K562 (cell line): ENCODE measurements around the gene PRKD2. TPM values are rescaled to one million over a fixed set of nuclear protein-coding genes. Genes with fewer than 3 reads are reported as not detected.

ENCODE experiments used
- BHLHE40 ChIP-seq: IDR thresholded peaks from 2 replicates; pipeline ENCODE4 v1.6.1; 2011; ENCODE audit warnings: low read length, improper control_type of control experiment
- CTBP1 ChIP-seq: fragments of 450-650 bp; IDR thresholded peaks from 2 replicates; pipeline ENCODE4 v1.6.1; 2016; ENCODE audit warnings: borderline replicate concordance
- DNMT1 ChIP-seq: fragments of 450-650 bp; IDR thresholded peaks from 2 replicates; pipeline ENCODE4 v1.6.1; 2016; ENCODE audit warnings: antibody characterized with exemption, mild to moderate bottlenecking
- MTA3 ChIP-seq: fragments of 450-650 bp; formaldehyde crosslinking; IDR thresholded peaks from 2 replicates; pipeline ENCODE4 v1.6.1; 2017; ENCODE audit warnings: mild to moderate bottlenecking, borderline replicate concordance
- NFATC3 ChIP-seq: fragments of 450-650 bp; IDR thresholded peaks from 2 replicates; pipeline ENCODE4 v1.6.1; 2017; ENCODE audit warnings: mild to moderate bottlenecking
- NFRKB ChIP-seq: fragments of 450-650 bp; IDR thresholded peaks from 2 replicates; pipeline ENCODE4 v1.6.1; 2016; ENCODE audit warnings: low read depth
- PPARD ChIP-seq: fragments of 250-450 bp; sonication (Bioruptor Pico); IDR thresholded peaks from 2 replicates; pipeline ENCODE4 v1.8.0; 2022; ENCODE audit warnings: inconsistent platforms, mild to moderate bottlenecking, moderate library complexity
- RAD21 ChIP-seq, 2 experiments: fragments of 250-450 bp in 1 of 2; fragments of 450-650 bp in 1 of 2; sonication (Bioruptor Pico) in 1 of 2; formaldehyde crosslinking in 1 of 2; IDR thresholded peaks in 1 of 2; conservative IDR thresholded peaks in 1 of 2; 2 replicates each; pipeline versions ENCODE4 v1.4.0 to v1.8.0; 2020 to 2022; ENCODE audit warnings: mild to moderate bottlenecking in 2 of 2, moderate library complexity in 1 of 2
- RHOXF2B ChIP-seq: fragments of 250-450 bp; sonication (Bioruptor Pico); conservative IDR thresholded peaks from 2 replicates; pipeline ENCODE4 v1.5.1; 2021
- ZNF766 ChIP-seq: fragments of 200-800 bp; sonication (Bioruptor generic); conservative IDR thresholded peaks from 2 replicates; pipeline ENCODE4 v1.6.1; 2016; ENCODE audit warnings: missing genetic modification characterization, missing compliant biosample characterization
- polyA plus RNA-seq, 8 experiments: library from polyadenylated mRNA; depleted of rRNA in 4 of 8; stranded (reverse) in 5 of 8; unstranded in 3 of 8; fragments of >200 nt; fragmentation: Nextera tagmentation in 2 of 8; fragmentation: Illumina TruSeq in 1 of 8; extraction: Ambion mirVana in 2 of 8; extraction: Trizol in 1 of 8; gene quantifications; 2 replicates each; pipeline versions ENCODE4 v1.2.1 to v1.2.3, GENCODE V29; 2011 to 2014; ENCODE audit warnings: inconsistent platforms in 1 of 8, missing spikeins in 1 of 8
- total RNA-seq, 7 experiments: library from RNA; depleted of rRNA in 6 of 7; stranded (reverse); fragments of >200 nt in 6 of 7; fragmentation: Illumina TruSeq in 2 of 7; extraction: Trizol in 2 of 7; gene quantifications; 2 replicates each; pipeline versions ENCODE4 v1.2.1 to v1.2.3, GENCODE V29; 2011 to 2021; ENCODE audit warnings: low replicate concordance in 1 of 7
- TF ChIP-seq, protein P1 (sequence below): fragments of 450-650 bp; IDR thresholded peaks from 2 replicates; pipeline ENCODE4 v1.6.1; 2016; ENCODE audit warnings: mild to moderate bottlenecking, moderate library complexity
- TF ChIP-seq, protein P2 (sequence below): IDR thresholded peaks from 2 replicates; pipeline ENCODE4 v1.6.1; 2011; ENCODE audit not compliant: insufficient read length; ENCODE audit errors: extremely low read depth
- TF ChIP-seq, protein P3 (sequence below): fragments of 450-650 bp; IDR thresholded peaks from 2 replicates; pipeline ENCODE4 v1.6.1; 2016; ENCODE audit warnings: antibody characterized with exemption
- TF ChIP-seq, protein P4 (sequence below): sonication (generic); formaldehyde crosslinking; IDR thresholded peaks from 2 replicates; pipeline ENCODE4 v1.8.1; 2023; ENCODE audit warnings: mild to moderate bottlenecking, missing genetic modification reagents

PRKD2 gene
- total and polyA plus RNA-seq, 9 of the 15 experiments (the other 6 are each of a cell fraction or from before 2014, with no cell fraction given): 1.8 to 60.0 (median 15.0) TPM

DNA sequence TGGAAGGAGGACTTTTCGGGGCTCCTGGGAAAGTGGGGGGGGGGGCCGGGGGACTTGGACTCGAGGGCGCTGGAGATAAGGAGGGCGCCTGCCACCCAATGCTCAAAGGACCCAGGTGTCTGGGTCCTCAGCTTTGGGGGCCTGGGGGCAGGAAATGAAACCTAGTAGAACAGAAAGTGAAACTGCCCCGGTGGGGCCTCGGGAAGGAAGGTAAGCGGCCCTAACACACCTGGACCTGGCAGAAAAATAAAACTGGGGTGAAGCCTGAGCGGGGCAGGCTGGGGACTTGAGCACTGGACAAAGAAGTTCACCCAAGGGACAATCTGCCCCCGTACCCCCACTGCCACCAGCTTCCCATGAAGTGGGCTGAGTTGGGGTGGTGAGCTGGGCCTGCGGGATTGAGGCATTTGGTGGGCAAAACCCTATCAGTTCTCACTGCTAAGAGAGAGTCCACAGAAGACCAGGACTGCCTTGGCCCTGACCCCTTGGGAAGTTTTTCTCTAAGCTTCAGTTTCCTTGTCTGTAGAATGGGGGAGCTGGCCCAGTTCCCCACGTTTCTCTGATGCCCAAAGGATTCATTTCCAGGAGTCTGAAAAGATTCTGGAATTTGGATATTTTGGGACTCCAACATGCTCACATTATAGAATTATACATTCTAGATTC is 2.3 kb downstream of the PRKD2 start (continued):
- TF ChIP-seq, protein P1, sequence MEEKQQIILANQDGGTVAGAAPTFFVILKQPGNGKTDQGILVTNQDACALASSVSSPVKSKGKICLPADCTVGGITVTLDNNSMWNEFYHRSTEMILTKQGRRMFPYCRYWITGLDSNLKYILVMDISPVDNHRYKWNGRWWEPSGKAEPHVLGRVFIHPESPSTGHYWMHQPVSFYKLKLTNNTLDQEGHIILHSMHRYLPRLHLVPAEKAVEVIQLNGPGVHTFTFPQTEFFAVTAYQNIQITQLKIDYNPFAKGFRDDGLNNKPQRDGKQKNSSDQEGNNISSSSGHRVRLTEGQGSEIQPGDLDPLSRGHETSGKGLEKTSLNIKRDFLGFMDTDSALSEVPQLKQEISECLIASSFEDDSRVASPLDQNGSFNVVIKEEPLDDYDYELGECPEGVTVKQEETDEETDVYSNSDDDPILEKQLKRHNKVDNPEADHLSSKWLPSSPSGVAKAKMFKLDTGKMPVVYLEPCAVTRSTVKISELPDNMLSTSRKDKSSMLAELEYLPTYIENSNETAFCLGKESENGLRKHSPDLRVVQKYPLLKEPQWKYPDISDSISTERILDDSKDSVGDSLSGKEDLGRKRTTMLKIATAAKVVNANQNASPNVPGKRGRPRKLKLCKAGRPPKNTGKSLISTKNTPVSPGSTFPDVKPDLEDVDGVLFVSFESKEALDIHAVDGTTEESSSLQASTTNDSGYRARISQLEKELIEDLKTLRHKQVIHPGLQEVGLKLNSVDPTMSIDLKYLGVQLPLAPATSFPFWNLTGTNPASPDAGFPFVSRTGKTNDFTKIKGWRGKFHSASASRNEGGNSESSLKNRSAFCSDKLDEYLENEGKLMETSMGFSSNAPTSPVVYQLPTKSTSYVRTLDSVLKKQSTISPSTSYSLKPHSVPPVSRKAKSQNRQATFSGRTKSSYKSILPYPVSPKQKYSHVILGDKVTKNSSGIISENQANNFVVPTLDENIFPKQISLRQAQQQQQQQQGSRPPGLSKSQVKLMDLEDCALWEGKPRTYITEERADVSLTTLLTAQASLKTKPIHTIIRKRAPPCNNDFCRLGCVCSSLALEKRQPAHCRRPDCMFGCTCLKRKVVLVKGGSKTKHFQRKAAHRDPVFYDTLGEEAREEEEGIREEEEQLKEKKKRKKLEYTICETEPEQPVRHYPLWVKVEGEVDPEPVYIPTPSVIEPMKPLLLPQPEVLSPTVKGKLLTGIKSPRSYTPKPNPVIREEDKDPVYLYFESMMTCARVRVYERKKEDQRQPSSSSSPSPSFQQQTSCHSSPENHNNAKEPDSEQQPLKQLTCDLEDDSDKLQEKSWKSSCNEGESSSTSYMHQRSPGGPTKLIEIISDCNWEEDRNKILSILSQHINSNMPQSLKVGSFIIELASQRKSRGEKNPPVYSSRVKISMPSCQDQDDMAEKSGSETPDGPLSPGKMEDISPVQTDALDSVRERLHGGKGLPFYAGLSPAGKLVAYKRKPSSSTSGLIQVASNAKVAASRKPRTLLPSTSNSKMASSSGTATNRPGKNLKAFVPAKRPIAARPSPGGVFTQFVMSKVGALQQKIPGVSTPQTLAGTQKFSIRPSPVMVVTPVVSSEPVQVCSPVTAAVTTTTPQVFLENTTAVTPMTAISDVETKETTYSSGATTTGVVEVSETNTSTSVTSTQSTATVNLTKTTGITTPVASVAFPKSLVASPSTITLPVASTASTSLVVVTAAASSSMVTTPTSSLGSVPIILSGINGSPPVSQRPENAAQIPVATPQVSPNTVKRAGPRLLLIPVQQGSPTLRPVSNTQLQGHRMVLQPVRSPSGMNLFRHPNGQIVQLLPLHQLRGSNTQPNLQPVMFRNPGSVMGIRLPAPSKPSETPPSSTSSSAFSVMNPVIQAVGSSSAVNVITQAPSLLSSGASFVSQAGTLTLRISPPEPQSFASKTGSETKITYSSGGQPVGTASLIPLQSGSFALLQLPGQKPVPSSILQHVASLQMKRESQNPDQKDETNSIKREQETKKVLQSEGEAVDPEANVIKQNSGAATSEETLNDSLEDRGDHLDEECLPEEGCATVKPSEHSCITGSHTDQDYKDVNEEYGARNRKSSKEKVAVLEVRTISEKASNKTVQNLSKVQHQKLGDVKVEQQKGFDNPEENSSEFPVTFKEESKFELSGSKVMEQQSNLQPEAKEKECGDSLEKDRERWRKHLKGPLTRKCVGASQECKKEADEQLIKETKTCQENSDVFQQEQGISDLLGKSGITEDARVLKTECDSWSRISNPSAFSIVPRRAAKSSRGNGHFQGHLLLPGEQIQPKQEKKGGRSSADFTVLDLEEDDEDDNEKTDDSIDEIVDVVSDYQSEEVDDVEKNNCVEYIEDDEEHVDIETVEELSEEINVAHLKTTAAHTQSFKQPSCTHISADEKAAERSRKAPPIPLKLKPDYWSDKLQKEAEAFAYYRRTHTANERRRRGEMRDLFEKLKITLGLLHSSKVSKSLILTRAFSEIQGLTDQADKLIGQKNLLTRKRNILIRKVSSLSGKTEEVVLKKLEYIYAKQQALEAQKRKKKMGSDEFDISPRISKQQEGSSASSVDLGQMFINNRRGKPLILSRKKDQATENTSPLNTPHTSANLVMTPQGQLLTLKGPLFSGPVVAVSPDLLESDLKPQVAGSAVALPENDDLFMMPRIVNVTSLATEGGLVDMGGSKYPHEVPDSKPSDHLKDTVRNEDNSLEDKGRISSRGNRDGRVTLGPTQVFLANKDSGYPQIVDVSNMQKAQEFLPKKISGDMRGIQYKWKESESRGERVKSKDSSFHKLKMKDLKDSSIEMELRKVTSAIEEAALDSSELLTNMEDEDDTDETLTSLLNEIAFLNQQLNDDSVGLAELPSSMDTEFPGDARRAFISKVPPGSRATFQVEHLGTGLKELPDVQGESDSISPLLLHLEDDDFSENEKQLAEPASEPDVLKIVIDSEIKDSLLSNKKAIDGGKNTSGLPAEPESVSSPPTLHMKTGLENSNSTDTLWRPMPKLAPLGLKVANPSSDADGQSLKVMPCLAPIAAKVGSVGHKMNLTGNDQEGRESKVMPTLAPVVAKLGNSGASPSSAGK: no peak
- TF ChIP-seq RAD21 (CRISPR knock-in tag; conservative IDR thresholded peaks at IDR 0.05 in 1 of 2, IDR thresholded peaks at IDR 0.05 in 1 of 2) (no peak), RHOXF2B (no peak), PPARD (CRISPR knock-in tag) (no peak), MTA3 (no peak), BHLHE40 (no peak), NFRKB (no peak), ZNF766 (CRISPR knock-in tag) (no peak), DNMT1 (no peak), CTBP1 (no peak), NFATC3 (no peak)
- TF ChIP-seq, protein P2, sequence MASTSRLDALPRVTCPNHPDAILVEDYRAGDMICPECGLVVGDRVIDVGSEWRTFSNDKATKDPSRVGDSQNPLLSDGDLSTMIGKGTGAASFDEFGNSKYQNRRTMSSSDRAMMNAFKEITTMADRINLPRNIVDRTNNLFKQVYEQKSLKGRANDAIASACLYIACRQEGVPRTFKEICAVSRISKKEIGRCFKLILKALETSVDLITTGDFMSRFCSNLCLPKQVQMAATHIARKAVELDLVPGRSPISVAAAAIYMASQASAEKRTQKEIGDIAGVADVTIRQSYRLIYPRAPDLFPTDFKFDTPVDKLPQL: no peak
- TF ChIP-seq, protein P3, sequence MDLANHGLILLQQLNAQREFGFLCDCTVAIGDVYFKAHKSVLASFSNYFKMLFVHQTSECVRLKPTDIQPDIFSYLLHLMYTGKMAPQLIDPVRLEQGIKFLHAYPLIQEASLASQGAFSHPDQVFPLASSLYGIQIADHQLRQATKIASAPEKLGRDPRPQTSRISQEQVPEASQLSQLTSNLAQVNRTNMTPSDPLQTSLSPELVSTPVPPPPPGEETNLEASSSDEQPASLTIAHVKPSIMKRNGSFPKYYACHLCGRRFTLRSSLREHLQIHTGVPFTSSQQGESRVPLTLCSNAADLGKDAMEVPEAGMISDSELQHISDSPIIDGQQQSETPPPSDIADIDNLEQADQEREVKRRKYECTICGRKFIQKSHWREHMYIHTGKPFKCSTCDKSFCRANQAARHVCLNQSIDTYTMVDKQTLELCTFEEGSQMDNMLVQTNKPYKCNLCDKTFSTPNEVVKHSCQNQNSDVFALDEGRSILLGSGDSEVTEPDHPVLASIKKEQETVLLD: no peak
- TF ChIP-seq, protein P4, sequence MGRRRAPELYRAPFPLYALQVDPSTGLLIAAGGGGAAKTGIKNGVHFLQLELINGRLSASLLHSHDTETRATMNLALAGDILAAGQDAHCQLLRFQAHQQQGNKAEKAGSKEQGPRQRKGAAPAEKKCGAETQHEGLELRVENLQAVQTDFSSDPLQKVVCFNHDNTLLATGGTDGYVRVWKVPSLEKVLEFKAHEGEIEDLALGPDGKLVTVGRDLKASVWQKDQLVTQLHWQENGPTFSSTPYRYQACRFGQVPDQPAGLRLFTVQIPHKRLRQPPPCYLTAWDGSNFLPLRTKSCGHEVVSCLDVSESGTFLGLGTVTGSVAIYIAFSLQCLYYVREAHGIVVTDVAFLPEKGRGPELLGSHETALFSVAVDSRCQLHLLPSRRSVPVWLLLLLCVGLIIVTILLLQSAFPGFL (CRISPR knock-in tag): no peak
